Activated T-cell treated with anti-CD3 and anti-CD28 coated beads for 48 hours (primary cell): ENCODE measurements around the gene SERGEF.

ENCODE experiments used
- DNase-seq: peaks from one replicate; pipeline ENCODE4 v3.0.0-alpha.2; 2020; ENCODE audit warnings: low read depth

Gene SERGEF

GRCh38 chr11:17813391-17814059, 199.3 kb downstream of the SERGEF start:
- DNase-seq, result no peak

- no peak for DNase-seq
Observed at GRCh38 chr11:17812865-17813187, 200.0 kb downstream of the SERGEF start.

- no peak for DNase-seq
Observed at GRCh38 chr11:17812091-17812864, 200.6 kb downstream of the SERGEF start.

GRCh38 chr11:17811352-17811751, 201.5 kb downstream of the SERGEF start:
- DNase-seq, result no peak

- no peak for DNase-seq
Observed at GRCh38 chr11:17810746-17811145, 202.1 kb downstream of the SERGEF start.

GRCh38 chr11:17810041-17810440, 202.8 kb downstream of the SERGEF start:
- DNase-seq, result no peak

GRCh38 chr11:17807034-17807433, 205.8 kb downstream of the SERGEF start:
- no peak for DNase-seq

- no peak for DNase-seq
Observed at GRCh38 chr11:17805873-17806272, 207.0 kb downstream of the SERGEF start.

GRCh38 chr11:17805043-17805442, 207.8 kb downstream of the SERGEF start:
- no peak for DNase-seq

- DNase-seq, result no peak
Observed at GRCh38 chr11:17803754-17804334, 209.0 kb downstream of the SERGEF start.

GRCh38 chr11:17802491-17802890, 210.4 kb downstream of the SERGEF start:
- no peak for DNase-seq

GRCh38 chr11:17801166-17801565, 211.7 kb downstream of the SERGEF start:
- no peak for DNase-seq

GRCh38 chr11:17799147-17799546, 213.7 kb downstream of the SERGEF start:
- no peak for DNase-seq

- DNase-seq, result no peak
Observed at GRCh38 chr11:17798716-17799115, 214.1 kb downstream of the SERGEF start.

- no peak for DNase-seq
Observed at GRCh38 chr11:17798253-17798652, 214.6 kb downstream of the SERGEF start.

GRCh38 chr11:17796154-17796553, 216.7 kb downstream of the SERGEF start:
- DNase-seq, result no peak

GRCh38 chr11:17794981-17795380, 217.9 kb downstream of the SERGEF start:
- no peak for DNase-seq

- DNase-seq, result no peak
Observed at GRCh38 chr11:17793642-17794170, 219.1 kb downstream of the SERGEF start.

GRCh38 chr11:17792161-17792560, 220.7 kb downstream of the SERGEF start:
- no peak for DNase-seq

- no peak for DNase-seq
Observed at GRCh38 chr11:17791144-17791543, 221.7 kb downstream of the SERGEF start.

- DNase-seq, result no peak
Observed at GRCh38 chr11:17790453-17790852, 222.4 kb downstream of the SERGEF start.

- no peak for DNase-seq
Observed at GRCh38 chr11:17788084-17788483, 224.8 kb downstream of the SERGEF start.

GRCh38 chr11:17786824-17787525, 225.9 kb downstream of the SERGEF start:
- no peak for DNase-seq
